Measurements from ENCODE around the gene FRYL.

DNA sequence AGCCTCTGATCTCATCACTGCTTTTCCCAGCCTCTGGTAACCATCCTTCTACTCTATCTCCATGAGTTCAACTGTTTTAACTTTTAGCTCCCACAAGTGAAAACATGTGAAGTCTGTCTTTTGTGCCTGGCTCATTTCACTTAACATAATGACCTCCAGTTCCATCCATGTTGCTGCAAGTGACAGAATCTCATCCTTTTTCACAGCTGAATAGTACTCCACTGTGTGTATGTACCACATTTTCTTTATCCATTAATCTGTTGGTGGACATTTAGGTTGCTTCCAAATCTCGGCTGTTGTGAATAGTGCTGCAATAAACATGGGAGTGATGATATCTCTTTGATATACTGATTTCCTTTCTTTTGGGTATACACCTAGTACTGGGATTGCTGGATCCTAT lies 109.5 kb downstream of the FRYL start:
- TF ChIP-seq, protein P1, sequence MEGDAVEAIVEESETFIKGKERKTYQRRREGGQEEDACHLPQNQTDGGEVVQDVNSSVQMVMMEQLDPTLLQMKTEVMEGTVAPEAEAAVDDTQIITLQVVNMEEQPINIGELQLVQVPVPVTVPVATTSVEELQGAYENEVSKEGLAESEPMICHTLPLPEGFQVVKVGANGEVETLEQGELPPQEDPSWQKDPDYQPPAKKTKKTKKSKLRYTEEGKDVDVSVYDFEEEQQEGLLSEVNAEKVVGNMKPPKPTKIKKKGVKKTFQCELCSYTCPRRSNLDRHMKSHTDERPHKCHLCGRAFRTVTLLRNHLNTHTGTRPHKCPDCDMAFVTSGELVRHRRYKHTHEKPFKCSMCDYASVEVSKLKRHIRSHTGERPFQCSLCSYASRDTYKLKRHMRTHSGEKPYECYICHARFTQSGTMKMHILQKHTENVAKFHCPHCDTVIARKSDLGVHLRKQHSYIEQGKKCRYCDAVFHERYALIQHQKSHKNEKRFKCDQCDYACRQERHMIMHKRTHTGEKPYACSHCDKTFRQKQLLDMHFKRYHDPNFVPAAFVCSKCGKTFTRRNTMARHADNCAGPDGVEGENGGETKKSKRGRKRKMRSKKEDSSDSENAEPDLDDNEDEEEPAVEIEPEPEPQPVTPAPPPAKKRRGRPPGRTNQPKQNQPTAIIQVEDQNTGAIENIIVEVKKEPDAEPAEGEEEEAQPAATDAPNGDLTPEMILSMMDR (IDR thresholded peaks at IDR 0.05 in 4 of 5, conservative IDR thresholded peaks at IDR 0.05 in 1 of 5): no peak
- TF ChIP-seq POLR2A (IDR thresholded peaks at IDR 0.05): no peak
